WTC11 (cell line): ENCODE measurements around the gene KLHL1. TPM values are rescaled to one million over a fixed set of nuclear protein-coding genes. Genes with fewer than 3 reads are reported as not detected.

ENCODE experiments used
- ATAC-seq: fragments of 200-7000 bp; cut with Tn5 transposase; 2 replicates; pipeline ENCODE4 v1.10.0; 2021; ENCODE audit warnings: mild to moderate bottlenecking, moderate library complexity
- CTCF ChIA-PET: fragments of 300-600 bp; sonication (Branson Sonifier 250); formaldehyde crosslinking; loops from one replicate; lab custom pipeline; 2021; ENCODE audit warnings: antibody characterized with exemption; lab: Charles Lee
- POLR2A ChIA-PET: fragments of 350-600 bp; sonication (Branson Sonifier 250); formaldehyde crosslinking; loops from one replicate; lab custom pipeline; 2021; ENCODE audit warnings: antibody characterized with exemption; lab: Charles Lee
- DNase-seq: peaks from one replicate; pipeline ENCODE4 v3.0.0; 2021; ENCODE audit warnings: low spot score
- H3K27ac Mint-ChIP-seq: 2 replicates; pipeline ENCODE4 v1.8.0; 2021; ENCODE audit warnings: mixed read lengths
- H3K27me3 Mint-ChIP-seq: 2 replicates; pipeline ENCODE4 v1.8.0; 2021; ENCODE audit warnings: low read depth, mild to moderate bottlenecking, moderate library complexity, mixed read lengths
- H3K36me3 Mint-ChIP-seq: 2 replicates; pipeline ENCODE4 v1.8.0; 2021; ENCODE audit warnings: mixed read lengths
- H3K4me1 Mint-ChIP-seq: 2 replicates; pipeline ENCODE4 v1.8.0; 2022; ENCODE audit warnings: mixed read lengths
- H3K4me3 Mint-ChIP-seq: 2 replicates; pipeline ENCODE4 v1.8.0; 2021; ENCODE audit warnings: mild to moderate bottlenecking, moderate library complexity, mixed read lengths
- H3K9me3 Mint-ChIP-seq: 2 replicates; pipeline ENCODE4 v1.8.0; 2021; ENCODE audit warnings: mixed read lengths
- ATF1 ChIP-seq: sonication (generic); formaldehyde crosslinking; IDR thresholded peaks from 2 replicates; pipeline ENCODE4 v1.8.1; 2023; ENCODE audit warnings: mild to moderate bottlenecking, moderate library complexity, missing genetic modification reagents
- ATF3 ChIP-seq: sonication (generic); formaldehyde crosslinking; conservative IDR thresholded peaks from 2 replicates; pipeline ENCODE4 v1.8.1; 2022; ENCODE audit warnings: mild to moderate bottlenecking, missing genetic modification reagents
- CREB1 ChIP-seq: sonication (generic); formaldehyde crosslinking; IDR thresholded peaks from 2 replicates; pipeline ENCODE4 v1.8.0; 2023; ENCODE audit warnings: mild to moderate bottlenecking, missing genetic modification reagents
- ELF4 ChIP-seq: sonication (generic); formaldehyde crosslinking; IDR thresholded peaks from 2 replicates; pipeline ENCODE4 v1.8.1; 2022; ENCODE audit warnings: low read depth, mild to moderate bottlenecking, moderate library complexity, missing genetic modification reagents
- FOXJ3 ChIP-seq: sonication (generic); formaldehyde crosslinking; IDR thresholded peaks from 2 replicates; pipeline ENCODE4 v1.9.0; 2021; ENCODE audit warnings: missing genetic modification reagents, mild to moderate bottlenecking, borderline replicate concordance
- GRHL2 ChIP-seq: fragments of 250-450 bp; sonication (Bioruptor Pico); IDR thresholded peaks from 2 replicates; pipeline ENCODE4 v1.8.0; 2022; ENCODE audit warnings: mild to moderate bottlenecking, moderate library complexity; ENCODE audit not compliant: insufficient replicate concordance, severe bottlenecking
- MAX ChIP-seq: sonication (generic); formaldehyde crosslinking; IDR thresholded peaks from 2 replicates; pipeline ENCODE4 v1.8.0; 2022; ENCODE audit warnings: mild to moderate bottlenecking, missing genetic modification reagents
- NFATC4 ChIP-seq: fragments of 250-450 bp; sonication (Bioruptor Pico); IDR thresholded peaks from 2 replicates; pipeline ENCODE4 v1.9.0; 2021; ENCODE audit warnings: mild to moderate bottlenecking
- NR1H2 ChIP-seq: sonication (generic); formaldehyde crosslinking; IDR thresholded peaks from 2 replicates; pipeline ENCODE4 v1.9.0; 2021; ENCODE audit warnings: mild to moderate bottlenecking, moderate library complexity, missing genetic modification reagents
- NR2C2 ChIP-seq: sonication (generic); formaldehyde crosslinking; IDR thresholded peaks from 2 replicates; pipeline ENCODE4 v1.8.0; 2022; ENCODE audit warnings: mild to moderate bottlenecking, missing genetic modification reagents
- NR3C1 ChIP-seq: sonication (generic); formaldehyde crosslinking; conservative IDR thresholded peaks from 2 replicates; pipeline ENCODE4 v1.8.1; 2023; ENCODE audit warnings: low read depth, mild to moderate bottlenecking, missing genetic modification reagents
- SP1 ChIP-seq: sonication (generic); formaldehyde crosslinking; conservative IDR thresholded peaks from 2 replicates; pipeline ENCODE4 v1.8.1; 2022; ENCODE audit warnings: missing genetic modification reagents
- TP53 ChIP-seq: sonication (generic); formaldehyde crosslinking; IDR thresholded peaks from 2 replicates; pipeline ENCODE4 v1.8.1; 2023; ENCODE audit warnings: mild to moderate bottlenecking, missing genetic modification reagents
- ZBTB21 ChIP-seq: sonication (generic); formaldehyde crosslinking; IDR thresholded peaks from 2 replicates; pipeline ENCODE4 v1.8.1; 2023; ENCODE audit warnings: mild to moderate bottlenecking, missing genetic modification reagents, borderline replicate concordance
- ZBTB43 ChIP-seq: sonication (generic); formaldehyde crosslinking; IDR thresholded peaks from 2 replicates; pipeline ENCODE4 v1.8.1; 2023; ENCODE audit warnings: mild to moderate bottlenecking, missing genetic modification reagents
- ZMAT4 ChIP-seq: fragments of 250-450 bp; sonication (Bioruptor Pico); IDR thresholded peaks from 2 replicates; pipeline ENCODE4 v1.9.0; 2021; ENCODE audit warnings: mild to moderate bottlenecking
- ZNF121 ChIP-seq: sonication (generic); formaldehyde crosslinking; IDR thresholded peaks from 2 replicates; pipeline ENCODE4 v1.8.0; 2023; ENCODE audit warnings: missing genetic modification reagents
- ZNF423 ChIP-seq: fragments of 250-450 bp; sonication (Bioruptor Pico); IDR thresholded peaks from 2 replicates; pipeline ENCODE4 v2.1.2; 2022; ENCODE audit warnings: mild to moderate bottlenecking, moderate library complexity
- total RNA-seq: library from RNA; stranded (reverse); gene quantifications from 3 replicates; pipeline ENCODE4 v1.2.3, GENCODE V29; 2021
- TF ChIP-seq, protein P1 (sequence below): fragments of 250-450 bp; sonication (Bioruptor Pico); IDR thresholded peaks from 2 replicates; pipeline ENCODE4 v1.9.0; 2021; ENCODE audit warnings: moderate library complexity, mild to moderate bottlenecking, inconsistent platforms, borderline replicate concordance
- TF ChIP-seq, protein P2 (sequence below): sonication (generic); formaldehyde crosslinking; IDR thresholded peaks from 2 replicates; pipeline ENCODE4 v1.8.0; 2023; ENCODE audit warnings: missing genetic modification reagents
- TF ChIP-seq, protein P3 (sequence below): fragments of 250-450 bp; sonication (Bioruptor Pico); IDR thresholded peaks from 2 replicates; pipeline ENCODE4 v1.9.0; 2021; ENCODE audit warnings: mild to moderate bottlenecking
- TF ChIP-seq, protein P4 (sequence below): fragments of 250-450 bp; sonication (Bioruptor Pico); IDR thresholded peaks from 2 replicates; pipeline ENCODE4 v2.1.2; 2022; ENCODE audit warnings: mild to moderate bottlenecking, moderate library complexity

KLHL1 gene
- total RNA-seq, 1 experiment from 2014 or later: not detected

DNA sequence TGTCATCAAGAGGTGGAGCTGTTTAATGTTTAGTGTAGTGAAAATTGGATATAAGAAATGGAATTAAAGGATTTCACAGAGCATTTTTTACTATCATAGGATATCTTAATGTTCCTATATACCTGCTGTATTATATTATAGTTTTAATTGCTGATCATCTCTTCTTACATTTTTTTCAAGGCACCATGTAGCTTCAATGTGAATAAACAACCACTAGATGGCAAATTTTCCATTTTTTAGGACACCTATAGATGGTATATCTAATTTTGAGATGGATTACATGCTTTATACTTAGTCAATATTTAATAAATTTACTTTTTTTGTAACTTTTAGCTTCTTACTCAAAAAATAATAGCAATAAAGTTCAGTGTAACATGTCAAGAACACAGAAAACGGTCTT lies 9.6 kb downstream of the KLHL1 start:
- no peak for TF ChIP-seq ZBTB21 (CRISPR knock-in tag)
- TF ChIP-seq ELF4 (CRISPR knock-in tag): no peak
- TF ChIP-seq ATF3 (CRISPR knock-in tag): no peak
- TF ChIP-seq, protein P1, sequence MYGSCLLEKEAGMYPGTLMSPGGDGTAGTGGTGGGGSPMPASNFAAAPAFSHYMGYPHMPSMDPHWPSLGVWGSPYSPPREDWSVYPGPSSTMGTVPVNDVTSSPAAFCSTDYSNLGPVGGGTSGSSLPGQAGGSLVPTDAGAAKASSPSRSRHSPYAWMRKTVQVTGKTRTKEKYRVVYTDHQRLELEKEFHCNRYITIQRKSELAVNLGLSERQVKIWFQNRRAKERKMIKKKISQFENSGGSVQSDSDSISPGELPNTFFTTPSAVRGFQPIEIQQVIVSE (CRISPR knock-in tag): no peak
- no peak for TF ChIP-seq TP53 (CRISPR knock-in tag)
- no peak for TF ChIP-seq FOXJ3 (CRISPR knock-in tag)
- H3K4me3 Mint-ChIP-seq: no peak overlapping the region
- POLR2A ChIA-PET: no interaction called here

DNA sequence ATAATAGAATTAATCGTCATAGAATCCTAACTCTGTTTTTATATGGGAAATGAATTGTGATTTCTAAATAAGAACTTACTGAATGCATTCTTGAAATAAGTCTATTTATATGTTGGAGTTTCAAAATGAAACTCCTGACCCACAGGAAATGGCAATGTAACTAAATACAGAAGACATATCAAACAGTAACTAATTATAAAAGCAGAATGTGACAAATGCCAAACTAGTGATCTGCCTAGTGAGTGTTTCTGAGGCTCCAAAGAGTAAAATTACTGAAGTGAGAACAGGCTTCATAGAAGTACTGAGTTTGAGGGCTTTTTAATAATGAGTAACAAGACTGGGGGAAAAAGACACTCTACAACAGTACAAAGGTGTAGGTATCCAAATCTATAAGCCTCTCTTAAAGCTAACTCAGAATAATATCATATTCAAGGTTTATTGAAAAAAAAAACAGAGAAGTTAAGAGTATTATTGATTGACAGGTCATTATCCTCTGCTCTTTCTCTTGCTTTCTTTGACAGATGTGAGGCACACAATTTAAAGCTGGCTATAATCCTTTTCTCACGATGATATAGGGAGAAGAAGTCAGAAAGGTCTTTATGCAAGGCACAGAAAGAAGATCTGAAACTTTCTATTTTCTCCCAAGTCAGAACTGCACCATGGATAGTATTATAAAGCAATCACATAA lies 18.1 kb downstream of the KLHL1 start:
- Mint-ChIP-seq H3K4me1 (peaks cover 19% of the 10 kb centered on the region), H3K4me3 (no peak overlapping the region), H3K36me3 (no peaks in the 10 kb centered on the region), H3K9me3 (no peaks in the 10 kb centered on the region)
- DNase-seq: no peak
- POLR2A ChIA-PET: no interaction called here
- CTCF ChIA-PET: no interaction called here
- TF ChIP-seq ATF1 (CRISPR knock-in tag) (no peak), NR2C2 (CRISPR knock-in tag) (no peak)
- TF ChIP-seq, all 79 proteins: peak for 0
- ATAC-seq: no peak
- no peak overlapping the region for H3K27ac Mint-ChIP-seq
- H3K27me3 Mint-ChIP-seq: no peaks in the 10 kb centered on the region

More for the DNA sequence above, 9.6 kb downstream of the KLHL1 start:
- H3K4me1 Mint-ChIP-seq: no peaks in the 10 kb centered on the region
- no peaks in the 10 kb centered on the region for H3K27me3 Mint-ChIP-seq
- H3K9me3 Mint-ChIP-seq: no peaks in the 10 kb centered on the region
- DNase-seq (no peak), ATAC-seq (no peak)
- H3K36me3 Mint-ChIP-seq: no peaks in the 10 kb centered on the region
- no peak overlapping the region for H3K27ac Mint-ChIP-seq
- CTCF ChIA-PET: interaction anchor here (0.7 to 1.6 kb wide), 4 partner anchors 9 to 212 kb away, joined by 3 to 10 read pairs (median 6); partner anchors contain the start of genes ATXN8OS and KLHL1

- Mint-ChIP-seq H3K27ac (peak overlapping the region; percentile 90), H3K4me1 (peaks cover 19% of the 10 kb centered on the region), H3K27me3 (no peaks in the 10 kb centered on the region), H3K4me3 (peak overlapping the region; percentile 20; the same call in 1 of the 2 replicates), H3K36me3 (no peaks in the 10 kb centered on the region), H3K9me3 (no peaks in the 10 kb centered on the region)
- POLR2A ChIA-PET: no interaction called here
- no peak for DNase-seq
- CTCF ChIA-PET: no interaction called here
- peak; percentile 91 for ATAC-seq
- TF ChIP-seq NR1H2 (CRISPR knock-in tag): no peak
- TF ChIP-seq MAX: no peak
- TF ChIP-seq NFATC4 (CRISPR knock-in tag): no peak
- no peak for TF ChIP-seq ZNF423 (CRISPR knock-in tag)
- TF ChIP-seq, protein P2, sequence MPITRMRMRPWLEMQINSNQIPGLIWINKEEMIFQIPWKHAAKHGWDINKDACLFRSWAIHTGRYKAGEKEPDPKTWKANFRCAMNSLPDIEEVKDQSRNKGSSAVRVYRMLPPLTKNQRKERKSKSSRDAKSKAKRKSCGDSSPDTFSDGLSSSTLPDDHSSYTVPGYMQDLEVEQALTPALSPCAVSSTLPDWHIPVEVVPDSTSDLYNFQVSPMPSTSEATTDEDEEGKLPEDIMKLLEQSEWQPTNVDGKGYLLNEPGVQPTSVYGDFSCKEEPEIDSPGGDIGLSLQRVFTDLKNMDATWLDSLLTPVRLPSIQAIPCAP: no peak
- no peak for TF ChIP-seq ZBTB21 (CRISPR knock-in tag)
- no peak for TF ChIP-seq SP1 (CRISPR knock-in tag)
- TF ChIP-seq, protein P1 (CRISPR knock-in tag): no peak
- TF ChIP-seq TP53 (CRISPR knock-in tag): no peak
- no peak for TF ChIP-seq NR3C1 (CRISPR knock-in tag)
- TF ChIP-seq, protein P3, sequence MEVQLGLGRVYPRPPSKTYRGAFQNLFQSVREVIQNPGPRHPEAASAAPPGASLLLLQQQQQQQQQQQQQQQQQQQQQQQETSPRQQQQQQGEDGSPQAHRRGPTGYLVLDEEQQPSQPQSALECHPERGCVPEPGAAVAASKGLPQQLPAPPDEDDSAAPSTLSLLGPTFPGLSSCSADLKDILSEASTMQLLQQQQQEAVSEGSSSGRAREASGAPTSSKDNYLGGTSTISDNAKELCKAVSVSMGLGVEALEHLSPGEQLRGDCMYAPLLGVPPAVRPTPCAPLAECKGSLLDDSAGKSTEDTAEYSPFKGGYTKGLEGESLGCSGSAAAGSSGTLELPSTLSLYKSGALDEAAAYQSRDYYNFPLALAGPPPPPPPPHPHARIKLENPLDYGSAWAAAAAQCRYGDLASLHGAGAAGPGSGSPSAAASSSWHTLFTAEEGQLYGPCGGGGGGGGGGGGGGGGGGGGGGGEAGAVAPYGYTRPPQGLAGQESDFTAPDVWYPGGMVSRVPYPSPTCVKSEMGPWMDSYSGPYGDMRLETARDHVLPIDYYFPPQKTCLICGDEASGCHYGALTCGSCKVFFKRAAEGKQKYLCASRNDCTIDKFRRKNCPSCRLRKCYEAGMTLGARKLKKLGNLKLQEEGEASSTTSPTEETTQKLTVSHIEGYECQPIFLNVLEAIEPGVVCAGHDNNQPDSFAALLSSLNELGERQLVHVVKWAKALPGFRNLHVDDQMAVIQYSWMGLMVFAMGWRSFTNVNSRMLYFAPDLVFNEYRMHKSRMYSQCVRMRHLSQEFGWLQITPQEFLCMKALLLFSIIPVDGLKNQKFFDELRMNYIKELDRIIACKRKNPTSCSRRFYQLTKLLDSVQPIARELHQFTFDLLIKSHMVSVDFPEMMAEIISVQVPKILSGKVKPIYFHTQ (CRISPR knock-in tag): no peak
- TF ChIP-seq ZBTB43 (CRISPR knock-in tag): no peak
- no peak for TF ChIP-seq ZMAT4 (CRISPR knock-in tag)
- no peak for TF ChIP-seq CREB1 (CRISPR knock-in tag)
- TF ChIP-seq ZNF121 (CRISPR knock-in tag): no peak
- TF ChIP-seq, protein P4, sequence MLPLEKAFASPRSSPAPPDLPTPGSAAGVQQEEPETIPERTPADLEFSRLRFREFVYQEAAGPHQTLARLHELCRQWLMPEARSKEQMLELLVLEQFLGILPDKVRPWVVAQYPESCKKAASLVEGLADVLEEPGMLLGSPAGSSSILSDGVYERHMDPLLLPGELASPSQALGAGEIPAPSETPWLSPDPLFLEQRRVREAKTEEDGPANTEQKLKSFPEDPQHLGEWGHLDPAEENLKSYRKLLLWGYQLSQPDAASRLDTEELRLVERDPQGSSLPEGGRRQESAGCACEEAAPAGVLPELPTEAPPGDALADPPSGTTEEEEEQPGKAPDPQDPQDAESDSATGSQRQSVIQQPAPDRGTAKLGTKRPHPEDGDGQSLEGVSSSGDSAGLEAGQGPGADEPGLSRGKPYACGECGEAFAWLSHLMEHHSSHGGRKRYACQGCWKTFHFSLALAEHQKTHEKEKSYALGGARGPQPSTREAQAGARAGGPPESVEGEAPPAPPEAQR (CRISPR knock-in tag): no peak
- TF ChIP-seq GRHL2: no peak
Observed at GRCh38 chr13:70088926-70089325, 19.3 kb downstream of the KLHL1 start.
